Peyer's patch (tissue), 4 donors: Measurements from ENCODE around the gene ERCC2.

Experiments
- CTCF ChIP-seq, 6 experiments: fragments of 450-650 bp in 4 of 6; fragments of 200-600 bp in 2 of 6; sonication (generic) in 1 of 6; IDR thresholded peaks; one replicate each; pipeline ENCODE4 v1.5.1; 2017 to 2019; ENCODE audit warnings: antibody characterized with exemption in 6 of 6, mild to moderate bottlenecking in 3 of 6, moderate library complexity in 1 of 6
- POLR2A ChIP-seq, 2 donors: fragments of 450-650 bp; IDR thresholded peaks; one replicate each; pipeline ENCODE4 v1.5.1; 2017; ENCODE audit warnings: antibody characterized with exemption in 2 of 2, mild to moderate bottlenecking in 2 of 2, moderate library complexity in 2 of 2

GRCh38 chr19:45409557-45409920 lies 39.2 kb upstream of the ERCC2 start:
- TF ChIP-seq CTCF (IDR thresholded peaks at IDR 0.05): no peak
- no peak for TF ChIP-seq POLR2A (IDR thresholded peaks at IDR 0.05)
